Measurements from ENCODE around the gene RNF169. TPM values are rescaled to one million over a fixed set of nuclear protein-coding genes. Genes with fewer than 3 reads are reported as not detected.

RNF169 gene
- total and polyA plus RNA-seq, 2 donors (not counting 1 experiment from before 2014, with no cell fraction given) = 6.7 to 28.4 TPM

DNA sequence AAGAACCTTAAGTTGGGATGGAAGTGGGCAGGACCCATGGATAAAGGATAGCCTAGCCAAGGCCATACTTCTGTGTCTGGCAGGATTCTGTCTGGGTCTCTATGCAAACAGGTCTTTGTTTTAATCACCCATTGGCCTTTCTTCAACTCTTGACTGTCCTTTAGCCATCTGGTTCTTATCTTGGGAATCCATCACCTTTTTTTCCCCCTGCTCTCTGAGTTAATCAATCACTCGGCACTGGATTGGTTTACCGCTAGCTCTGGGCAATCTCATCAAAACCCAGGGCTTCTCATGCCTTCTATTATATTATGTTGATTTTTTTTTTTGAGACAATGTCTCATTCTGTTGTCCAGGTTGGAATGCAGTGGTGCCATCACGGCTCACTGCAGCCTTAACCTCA lies 1.8 kb upstream of the RNF169 start:
- no peak overlapping the region for H3K9ac ChIP-seq (ENCODE audit: low read length)
- no peak for DNase-seq
- Mint-ChIP-seq H3K4me1 (peaks cover 30% of the 10 kb centered on the region), H3K4me3 (no peak overlapping the region), H3K27ac (no peak overlapping the region), H3K9me3 (ENCODE audit: insufficient read depth) (no peaks in the 10 kb centered on the region), H3K27me3 (no peaks in the 10 kb centered on the region)
- WGBS (ENCODE audit: insufficient coverage) = 100% methylated on average over 1 of the region's 3 CpGs
- no peak overlapping the region for H3K4me3 ChIP-seq (ENCODE audit: control extremely low read depth in 1 of 5, extremely low read depth in 1 of 5, insufficient read depth in 1 of 5, low read depth in 2 of 5, low read length in 4 of 5)
- H4K20me1 ChIP-seq (ENCODE audit: control insufficient read depth, insufficient read depth, low read length, poor library complexity, severe bottlenecking) = no peaks in the 10 kb centered on the region
- H2AFZ ChIP-seq (ENCODE audit: insufficient read depth, low read depth, low read length, poor library complexity, severe bottlenecking) = no peak overlapping the region
- intact Hi-C loops (cut with micrococcal nuclease) = loop anchor here (5.0 kb wide), 2 partner anchors 575 to 1150 kb away; partner anchors contain the start of genes C2CD3, FAM168A and PPME1
- peaks cover 19 to 24% of the 10 kb centered on the region in 2 donors for H3K4me1 ChIP-seq (ENCODE audit: control insufficient read depth in 2 of 2, insufficient read depth in 2 of 2, low read length in 2 of 2)
- H3K27ac ChIP-seq (ENCODE audit: low read length in 2 of 2) = no peak overlapping the region
- peaks cover 58% of the 10 kb centered on the region for H3K79me2 ChIP-seq (ENCODE audit: control insufficient read depth, insufficient read depth, low read length)
- no peak overlapping the region for H3K4me2 ChIP-seq (replicated peaks; ENCODE audit: low read depth, low read length, poor library complexity, severe bottlenecking)
- no peak for ATAC-seq (ENCODE audit: low read depth)
- POLR2A ChIA-PET = no interaction called here
- CTCF ChIA-PET = interaction anchor here (1.0 to 1.7 kb wide), 2 partner anchors 7 to 9 kb away, joined by 3 to 11 read pairs; no protein-coding TSS in a partner anchor
- TF ChIP-seq, protein P1, sequence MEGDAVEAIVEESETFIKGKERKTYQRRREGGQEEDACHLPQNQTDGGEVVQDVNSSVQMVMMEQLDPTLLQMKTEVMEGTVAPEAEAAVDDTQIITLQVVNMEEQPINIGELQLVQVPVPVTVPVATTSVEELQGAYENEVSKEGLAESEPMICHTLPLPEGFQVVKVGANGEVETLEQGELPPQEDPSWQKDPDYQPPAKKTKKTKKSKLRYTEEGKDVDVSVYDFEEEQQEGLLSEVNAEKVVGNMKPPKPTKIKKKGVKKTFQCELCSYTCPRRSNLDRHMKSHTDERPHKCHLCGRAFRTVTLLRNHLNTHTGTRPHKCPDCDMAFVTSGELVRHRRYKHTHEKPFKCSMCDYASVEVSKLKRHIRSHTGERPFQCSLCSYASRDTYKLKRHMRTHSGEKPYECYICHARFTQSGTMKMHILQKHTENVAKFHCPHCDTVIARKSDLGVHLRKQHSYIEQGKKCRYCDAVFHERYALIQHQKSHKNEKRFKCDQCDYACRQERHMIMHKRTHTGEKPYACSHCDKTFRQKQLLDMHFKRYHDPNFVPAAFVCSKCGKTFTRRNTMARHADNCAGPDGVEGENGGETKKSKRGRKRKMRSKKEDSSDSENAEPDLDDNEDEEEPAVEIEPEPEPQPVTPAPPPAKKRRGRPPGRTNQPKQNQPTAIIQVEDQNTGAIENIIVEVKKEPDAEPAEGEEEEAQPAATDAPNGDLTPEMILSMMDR (IDR thresholded peaks at IDR 0.05) = no peak
- no peak for TF ChIP-seq EZH2 (IDR thresholded peaks at IDR 0.05; ENCODE audit: borderline replicate concordance, insufficient read depth, low read depth, low read length, poor library complexity, severe bottlenecking)
- H3K36me3 ChIP-seq (replicated peaks in 1 of 2; ENCODE audit: control extremely low read depth in 1 of 2, control insufficient read depth in 1 of 2, extremely low read depth in 1 of 2, insufficient read depth in 2 of 2, low read length in 1 of 2) = no peaks in the 10 kb centered on the region
- no peaks in the 10 kb centered on the region for H3K27me3 ChIP-seq (replicated peaks in 1 of 4; ENCODE audit: control extremely low read depth in 1 of 4, control insufficient read depth in 3 of 4, insufficient read depth in 4 of 4, low read length in 3 of 4)
- H3K9me3 ChIP-seq (ENCODE audit: control extremely low read depth in 1 of 3, control insufficient read depth in 2 of 3, insufficient read depth in 1 of 3, low read length in 2 of 3) = no peaks in the 10 kb centered on the region

DNA sequence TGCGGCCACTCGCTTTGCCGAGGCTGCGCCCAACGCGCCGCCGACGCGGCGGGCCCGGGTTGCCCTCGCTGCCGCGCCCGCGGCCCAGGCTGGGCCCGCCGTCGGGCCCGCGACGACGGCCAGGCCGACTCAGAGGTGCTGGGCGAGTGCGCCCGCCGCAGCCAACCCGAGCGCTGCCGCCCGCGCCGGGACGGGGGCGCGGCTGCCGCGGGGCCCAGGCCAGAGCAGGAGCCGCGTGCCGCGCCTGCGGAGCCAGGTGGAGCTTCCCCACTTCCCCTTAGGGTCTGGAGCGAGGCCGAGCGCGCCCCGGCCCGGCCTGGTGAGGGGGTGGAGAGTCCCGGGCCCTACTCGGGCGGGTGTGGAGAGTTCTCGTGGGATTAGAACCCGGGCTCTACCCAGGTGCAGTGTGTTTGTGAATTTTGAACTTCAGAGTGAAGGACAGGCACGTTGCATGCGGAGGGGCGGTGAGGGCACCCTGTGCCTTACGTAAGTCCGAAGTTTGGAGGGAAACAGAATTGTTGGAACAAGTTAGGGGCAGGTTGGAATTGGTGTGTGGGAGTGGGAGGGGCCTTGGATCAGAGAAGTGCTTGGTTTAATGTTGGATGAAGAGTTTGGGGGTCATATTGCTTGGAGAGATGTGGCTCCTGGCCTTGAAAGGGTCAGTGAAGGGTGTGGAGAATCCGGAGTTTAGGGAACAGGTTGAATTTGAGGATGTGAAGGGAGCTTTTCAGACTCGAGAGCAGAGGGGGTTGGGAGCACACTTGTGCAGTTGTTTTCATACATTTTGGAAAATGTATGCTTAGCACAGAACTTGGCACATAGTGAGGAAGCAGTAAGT lies 697 bp downstream of the RNF169 start:
- TF ChIP-seq, protein P1 (IDR thresholded peaks at IDR 0.05) = no peak
- no peak for TF ChIP-seq EZH2 (IDR thresholded peaks at IDR 0.05; ENCODE audit: borderline replicate concordance, insufficient read depth, low read depth, low read length, poor library complexity, severe bottlenecking)
- CTCF ChIA-PET = interaction anchor here (1.2 to 1.5 kb wide), 2 partner anchors 10 to 33 kb away, joined by 3 to 8 read pairs; no protein-coding TSS in a partner anchor
- peaks cover 4% of the 10 kb centered on the region for H4K20me1 ChIP-seq (ENCODE audit: control insufficient read depth, insufficient read depth, low read length, poor library complexity, severe bottlenecking)

More for the DNA sequence above, 697 bp downstream of the RNF169 start:
- H3K27ac Mint-ChIP-seq = peak overlapping the region; percentile 87
- no peaks in the 10 kb centered on the region for H3K27me3 Mint-ChIP-seq
- H3K4me3 ChIP-seq (ENCODE audit: control extremely low read depth in 1 of 5, extremely low read depth in 1 of 5, insufficient read depth in 1 of 5, low read depth in 2 of 5, low read length in 4 of 5) = peak overlapping the region; percentile 53 to 81 (median 73)
- H3K4me2 ChIP-seq (replicated peaks; ENCODE audit: low read depth, low read length, poor library complexity, severe bottlenecking) = peak overlapping the region; percentile 94
- H3K9ac ChIP-seq (ENCODE audit: low read length) = peak overlapping the region; percentile 81
- DNase-seq = peak; percentile 77
- H3K9me3 Mint-ChIP-seq (ENCODE audit: insufficient read depth) = no peaks in the 10 kb centered on the region
- POLR2A ChIA-PET = interaction anchor here (0.7 kb wide), 1 partner anchor 23 kb away, joined by 7 read pairs; no protein-coding TSS in a partner anchor
- H2AFZ ChIP-seq (ENCODE audit: insufficient read depth, low read depth, low read length, poor library complexity, severe bottlenecking) = peak overlapping the region; percentile 93
- H3K4me1 Mint-ChIP-seq = peaks cover 40% of the 10 kb centered on the region
- intact Hi-C loops (cut with micrococcal nuclease) = loop anchor here (5.0 kb wide), 2 partner anchors 577 to 1152 kb away; partner anchors contain the start of genes C2CD3, FAM168A and PPME1
- ATAC-seq (ENCODE audit: low read depth) = peak; percentile 46
- no peaks in the 10 kb centered on the region for H3K9me3 ChIP-seq (ENCODE audit: control extremely low read depth in 1 of 3, control insufficient read depth in 2 of 3, insufficient read depth in 1 of 3, low read length in 2 of 3)
- no peaks in the 10 kb centered on the region for H3K36me3 ChIP-seq (replicated peaks in 1 of 2; ENCODE audit: control extremely low read depth in 1 of 2, control insufficient read depth in 1 of 2, extremely low read depth in 1 of 2, insufficient read depth in 2 of 2, low read length in 1 of 2)
- H3K4me3 Mint-ChIP-seq = peak overlapping the region; percentile 93
- H3K27ac ChIP-seq (ENCODE audit: low read length in 2 of 2) = peak overlapping the region; percentile 87 to 90
- under 1% methylated on average over 63 of the region's 63 CpGs for WGBS (ENCODE audit: insufficient coverage)
- peaks cover 79% of the 10 kb centered on the region for H3K79me2 ChIP-seq (ENCODE audit: control insufficient read depth, insufficient read depth, low read length)
- H3K27me3 ChIP-seq (replicated peaks in 1 of 4; ENCODE audit: control extremely low read depth in 1 of 4, control insufficient read depth in 3 of 4, insufficient read depth in 4 of 4, low read length in 3 of 4) = no peaks in the 10 kb centered on the region
- H3K4me1 ChIP-seq (ENCODE audit: control insufficient read depth in 2 of 2, insufficient read depth in 2 of 2, low read length in 2 of 2) = peaks cover 19 to 26% of the 10 kb centered on the region in 2 donors
